H9 (cell line): ENCODE measurements around the gene PHACTR4. TPM values are rescaled to one million over a fixed set of nuclear protein-coding genes. Genes with fewer than 3 reads are reported as not detected.

Experiments used
- DNase-seq: peaks from one replicate; pipeline ENCODE4 v3.0.0-alpha.2; 2017
- H2AFZ ChIP-seq: one replicate; pipeline ENCODE4 v1.6.1; 2013; ENCODE audit warnings: mild to moderate bottlenecking, low read length, control low read depth, moderate library complexity
- H2AK5ac ChIP-seq: 2 replicates; pipeline ENCODE4 v1.6.1; 2013; ENCODE audit warnings: low read length, control low read depth, mixed read lengths; ENCODE audit not compliant: insufficient read length
- H2BK120ac ChIP-seq: one replicate; pipeline ENCODE4 v1.6.1; 2013; ENCODE audit warnings: low read depth, mild to moderate bottlenecking, low read length, control low read depth, inconsistent platforms; ENCODE audit not compliant: poor library complexity, severe bottlenecking
- H2BK12ac ChIP-seq: 2 replicates; pipeline ENCODE4 v1.6.1; 2013; ENCODE audit warnings: low read length, control low read depth, mixed read lengths, low read depth; ENCODE audit not compliant: insufficient read length
- H2BK15ac ChIP-seq: 2 replicates; pipeline ENCODE4 v1.6.1; 2013; ENCODE audit warnings: low read depth, low read length, control low read depth
- H2BK20ac ChIP-seq: one replicate; pipeline ENCODE4 v1.6.1; 2013; ENCODE audit warnings: low read depth, mild to moderate bottlenecking, low read length, control low read depth, inconsistent platforms; ENCODE audit not compliant: poor library complexity, severe bottlenecking
- H2BK5ac ChIP-seq: 2 replicates; pipeline ENCODE4 v1.6.1; 2013; ENCODE audit warnings: low read length, control low read depth, mixed read lengths; ENCODE audit not compliant: insufficient read length
- H3K14ac ChIP-seq: 2 replicates; pipeline ENCODE4 v1.6.1; 2013; ENCODE audit warnings: low read length, control low read depth; ENCODE audit not compliant: insufficient read depth
- H3K18ac ChIP-seq: 2 replicates; pipeline ENCODE4 v1.6.1; 2013; ENCODE audit warnings: low read depth, mild to moderate bottlenecking, mixed read lengths, low read length, control low read depth; ENCODE audit not compliant: insufficient read length
- H3K23ac ChIP-seq: 2 replicates; pipeline ENCODE4 v1.6.1; 2013; ENCODE audit warnings: low read length, control low read depth, mixed read lengths, low read depth; ENCODE audit not compliant: insufficient read length
- H3K23me2 ChIP-seq: 2 replicates; pipeline ENCODE4 v1.6.1; 2013; ENCODE audit warnings: low read depth, mild to moderate bottlenecking, mixed read lengths, low read length, control low read depth; ENCODE audit not compliant: insufficient read length, poor library complexity, severe bottlenecking
- H3K27ac ChIP-seq: 2 replicates; pipeline ENCODE4 v1.5.1; 2013; ENCODE audit warnings: low read length, control low read depth, mixed read lengths, low read depth; ENCODE audit not compliant: insufficient read length
- H3K27me3 ChIP-seq: 2 replicates; pipeline ENCODE4 v1.6.1; 2013; ENCODE audit warnings: low read length, control low read depth, inconsistent platforms; ENCODE audit not compliant: insufficient read depth
- H3K4ac ChIP-seq: 2 replicates; pipeline ENCODE4 v1.6.1; 2013; ENCODE audit warnings: low read depth, mild to moderate bottlenecking, control low read depth, inconsistent platforms, low read length, moderate library complexity
- H3K4me1 ChIP-seq: 2 replicates; pipeline ENCODE4 v1.6.1; 2013; ENCODE audit warnings: low read length, control low read depth, inconsistent platforms; ENCODE audit not compliant: insufficient read depth
- H3K4me2 ChIP-seq: 2 replicates; pipeline ENCODE4 v1.6.1; 2013; ENCODE audit warnings: low read length, control low read depth, mixed read lengths; ENCODE audit not compliant: insufficient read length, insufficient read depth
- H3K56ac ChIP-seq: 2 replicates; pipeline ENCODE4 v1.6.1; 2013; ENCODE audit warnings: low read depth, mild to moderate bottlenecking, mixed read lengths, low read length, control low read depth; ENCODE audit not compliant: insufficient read length
- H3K79me1 ChIP-seq: 2 replicates; pipeline ENCODE4 v1.6.1; 2013; ENCODE audit warnings: low read depth, mild to moderate bottlenecking, moderate library complexity, low read length, control low read depth, inconsistent platforms; ENCODE audit not compliant: insufficient read depth, poor library complexity, severe bottlenecking
- H3K79me2 ChIP-seq: 2 replicates; pipeline ENCODE4 v1.6.1; 2013; ENCODE audit warnings: low read length, control low read depth, inconsistent platforms; ENCODE audit not compliant: insufficient read depth
- H3K9ac ChIP-seq: 2 replicates; pipeline ENCODE4 v1.6.1; 2013; ENCODE audit warnings: low read length, control low read depth, mixed read lengths; ENCODE audit not compliant: insufficient read length; ENCODE audit errors: extremely low read depth
- H3K9me3 ChIP-seq: one replicate; pipeline ENCODE4 v1.6.1; 2013; ENCODE audit warnings: low read depth, low read length, inconsistent platforms; ENCODE audit not compliant: control insufficient read depth
- H3T11ph ChIP-seq: one replicate; pipeline ENCODE4 v1.6.1; 2013; ENCODE audit warnings: mild to moderate bottlenecking, low read length, control low read depth, inconsistent platforms
- H4K20me1 ChIP-seq: one replicate; pipeline ENCODE4 v1.6.1; 2013; ENCODE audit not compliant: control insufficient read depth, insufficient read length, insufficient read depth
- H4K5ac ChIP-seq: 2 replicates; pipeline ENCODE4 v1.6.1; 2013; ENCODE audit warnings: low read depth, mild to moderate bottlenecking, mixed read lengths, low read length, control low read depth; ENCODE audit not compliant: insufficient read length
- H4K8ac ChIP-seq: replicated peaks from 2 replicates; pipeline ENCODE4 v1.6.1; 2013; ENCODE audit warnings: low read length, control low read depth, mixed read lengths, low read depth; ENCODE audit not compliant: insufficient read length
- H4K91ac ChIP-seq: 2 replicates; pipeline ENCODE4 v1.6.1; 2013; ENCODE audit warnings: low read depth, mild to moderate bottlenecking, moderate library complexity, mixed read lengths, low read length, control low read depth; ENCODE audit not compliant: insufficient read length
- H3K27ac Mint-ChIP-seq, 3 experiments: 2 replicates in 2 of 3; 3 replicates in 1 of 3; pipeline ENCODE4 v1.8.0; 2020 to 2021; ENCODE audit warnings: mixed read lengths in 3 of 3, mild to moderate bottlenecking in 1 of 3, moderate library complexity in 1 of 3
- H3K27me3 Mint-ChIP-seq: 2 replicates; pipeline ENCODE4 v1.8.0; 2021; ENCODE audit warnings: low read depth, mild to moderate bottlenecking, moderate library complexity, mixed read lengths
- H3K36me3 Mint-ChIP-seq, 3 experiments: 2 replicates in 2 of 3; 3 replicates in 1 of 3; pipeline ENCODE4 v1.8.0; 2020 to 2021; ENCODE audit warnings: low read depth in 3 of 3, mixed read lengths in 3 of 3; ENCODE audit not compliant: insufficient read depth in 1 of 3
- H3K4me1 Mint-ChIP-seq, 2 experiments: 2 replicates each; pipeline ENCODE4 v1.8.0; 2020; ENCODE audit warnings: mixed read lengths in 2 of 2
- H3K4me3 Mint-ChIP-seq, 2 experiments: 2 replicates in 1 of 2; 3 replicates in 1 of 2; pipeline ENCODE4 v1.8.0; 2020 to 2021; ENCODE audit warnings: mild to moderate bottlenecking in 2 of 2, mixed read lengths in 2 of 2, moderate library complexity in 1 of 2
- H3K9me3 Mint-ChIP-seq, 2 experiments: 2 replicates in 1 of 2; 3 replicates in 1 of 2; pipeline ENCODE4 v1.8.0; 2020; ENCODE audit warnings: mild to moderate bottlenecking in 2 of 2, mixed read lengths in 2 of 2, moderate library complexity in 1 of 2
- WGBS: extraction: QIAGEN DNeasy Blood & Tissue Kit; methylation state at CpG from one replicate; pipeline ENCODE4 v1.1.7; 2013; ENCODE audit warnings: missing lambda C conversion rate, low lambda C conversion rate, mixed read lengths; ENCODE audit not compliant: insufficient read length; ENCODE audit errors: extremely low coverage; 5-methylcytosine and 5-hydroxymethylcytosine counted together
- total RNA-seq: library from RNA; stranded (reverse); gene quantifications from 2 replicates; pipeline ENCODE4 v1.2.1, GENCODE V29; 2021
- TF ChIP-seq, protein P1 (sequence below): fragments of 200-600 bp; sonication (generic); conservative IDR thresholded peaks from 3 replicates; pipeline ENCODE4 v1.8.0; 2021; ENCODE audit warnings: antibody characterized with exemption, mild to moderate bottlenecking

PHACTR4 gene
- total RNA-seq, 1 experiment from 2014 or later, result 54.0 TPM

GRCh38 chr1:28436211-28436769 lies 66.8 kb downstream of the PHACTR4 start:
- Histone ChIP-seq H2BK5ac (no peak overlapping the region), H3K79me1 (no peaks in the 10 kb centered on the region), H3K23me2 (no peaks in the 10 kb centered on the region), H3K9me3 (no peaks in the 10 kb centered on the region), H4K5ac (no peak overlapping the region), H4K20me1 (no peaks in the 10 kb centered on the region), H3K27me3 (no peaks in the 10 kb centered on the region), H3K18ac (no peak overlapping the region), H3K4me2 (no peak overlapping the region), H3K27ac (no peak overlapping the region), H4K91ac (no peak overlapping the region), H2BK15ac (no peak overlapping the region), H3K79me2 (no peaks in the 10 kb centered on the region), H2BK120ac (no peak overlapping the region), H2AFZ (no peak overlapping the region), H3K4me1 (no peaks in the 10 kb centered on the region; the same call in 1 of the 2 replicates), H2BK20ac (no peak overlapping the region), H3K14ac (no peak overlapping the region), H4K8ac (no peak overlapping the region), H3T11ph (no peak overlapping the region), H3K56ac (no peak overlapping the region), H2BK12ac (no peak overlapping the region), H3K4ac (no peak overlapping the region), H3K23ac (no peak overlapping the region), H3K9ac (no peak overlapping the region), H2AK5ac (no peak overlapping the region)
- no peak overlapping the region for H3K27ac Mint-ChIP-seq
- H3K9me3 Mint-ChIP-seq, result no peaks in the 10 kb centered on the region
- peaks cover 5 to 9% (median 8%) of the 10 kb centered on the region in 3 experiments; a peak in 6 of 7 replicates for H3K36me3 Mint-ChIP-seq
- H3K27me3 Mint-ChIP-seq, result no peaks in the 10 kb centered on the region
- TF ChIP-seq, protein P1, sequence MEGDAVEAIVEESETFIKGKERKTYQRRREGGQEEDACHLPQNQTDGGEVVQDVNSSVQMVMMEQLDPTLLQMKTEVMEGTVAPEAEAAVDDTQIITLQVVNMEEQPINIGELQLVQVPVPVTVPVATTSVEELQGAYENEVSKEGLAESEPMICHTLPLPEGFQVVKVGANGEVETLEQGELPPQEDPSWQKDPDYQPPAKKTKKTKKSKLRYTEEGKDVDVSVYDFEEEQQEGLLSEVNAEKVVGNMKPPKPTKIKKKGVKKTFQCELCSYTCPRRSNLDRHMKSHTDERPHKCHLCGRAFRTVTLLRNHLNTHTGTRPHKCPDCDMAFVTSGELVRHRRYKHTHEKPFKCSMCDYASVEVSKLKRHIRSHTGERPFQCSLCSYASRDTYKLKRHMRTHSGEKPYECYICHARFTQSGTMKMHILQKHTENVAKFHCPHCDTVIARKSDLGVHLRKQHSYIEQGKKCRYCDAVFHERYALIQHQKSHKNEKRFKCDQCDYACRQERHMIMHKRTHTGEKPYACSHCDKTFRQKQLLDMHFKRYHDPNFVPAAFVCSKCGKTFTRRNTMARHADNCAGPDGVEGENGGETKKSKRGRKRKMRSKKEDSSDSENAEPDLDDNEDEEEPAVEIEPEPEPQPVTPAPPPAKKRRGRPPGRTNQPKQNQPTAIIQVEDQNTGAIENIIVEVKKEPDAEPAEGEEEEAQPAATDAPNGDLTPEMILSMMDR, result peak; percentile 27; the same call in 1 of the 3 replicates
- H3K4me1 Mint-ChIP-seq, result peaks cover 10 to 12% of the 10 kb centered on the region in 2 experiments
- H3K4me3 Mint-ChIP-seq, result no peak overlapping the region
- WGBS, result no CpG with 5 or more reads among the region's 2 CpGs
- no peak for DNase-seq
